K562 (cell line): ENCODE data around the gene ESRRG.

ENCODE experiments used
- ADNP ChIP-seq: fragments of 200-800 bp; sonication (Bioruptor generic); IDR thresholded peaks from 2 replicates; pipeline ENCODE4 v1.6.1; 2016; ENCODE audit warnings: missing genetic modification characterization, missing compliant biosample characterization
- CTCF ChIP-seq, 3 experiments: IDR thresholded peaks in 2 of 3; conservative IDR thresholded peaks in 1 of 3; 2 replicates each; pipeline ENCODE4 v1.5.1; 2011 to 2012; ENCODE audit warnings: low read length in 3 of 3, mild to moderate bottlenecking in 3 of 3, control low read depth in 2 of 3, improper control_type of control experiment in 1 of 3, inconsistent platforms in 1 of 3, low read depth in 1 of 3, mixed read lengths in 1 of 3, moderate library complexity in 1 of 3; ENCODE audit not compliant: insufficient read depth in 2 of 3
- POLR2A ChIP-seq: fragments of 450-650 bp; conservative IDR thresholded peaks from 2 replicates; pipeline ENCODE4 v1.6.1; 2016

DNA sequence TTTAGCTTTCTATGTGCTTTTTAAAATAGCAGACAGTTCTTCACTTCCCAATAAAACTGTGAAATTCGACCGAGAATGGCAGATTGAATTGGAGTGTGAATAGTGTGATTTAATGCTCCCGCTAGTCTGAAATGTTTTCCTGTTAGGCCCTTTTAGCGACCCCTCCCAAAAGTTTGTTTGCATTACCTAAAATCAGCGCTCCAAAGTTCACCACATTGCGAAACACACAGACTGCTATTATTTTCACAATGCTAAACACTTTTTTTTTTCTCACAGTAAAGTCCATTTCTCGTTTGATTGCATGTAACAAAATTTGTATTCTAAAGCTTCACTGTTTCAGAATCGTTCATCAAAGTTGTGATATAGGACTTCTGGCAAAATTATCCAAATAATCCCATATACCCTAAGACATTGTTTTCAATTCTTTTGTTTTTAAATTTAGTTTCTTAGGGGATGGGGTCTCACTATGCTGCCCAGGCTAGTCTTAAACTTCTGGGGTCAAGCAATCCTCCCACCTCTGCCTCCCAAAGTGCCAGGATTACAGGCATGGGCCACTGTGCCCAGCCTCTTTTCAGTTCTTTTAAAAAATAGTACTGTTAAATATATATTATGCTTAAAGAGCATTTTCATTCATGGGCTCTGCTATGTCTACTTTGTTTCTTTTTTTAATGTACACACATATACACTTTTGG lies 223.5 kb downstream of the ESRRG start:
- TF ChIP-seq POLR2A (no peak), ADNP (no peak), CTCF (IDR thresholded peaks at IDR 0.05 in 2 of 3, conservative IDR thresholded peaks at IDR 0.05 in 1 of 3; ENCODE audit: insufficient read depth in 2 of 3, low read depth in 1 of 3, low read length in 3 of 3) (no peak)
